Heart left ventricle (tissue), 16 donors: ENCODE measurements around the gene SPATC1L. TPM values are rescaled to one million over a fixed set of nuclear protein-coding genes. Genes with fewer than 3 reads are reported as not detected.
"Not testable (repeated sequence)": the region's sequence is repeated elsewhere in the genome, so short reads cannot be mapped to it uniquely, and the experiment has no call there.

ENCODE experiments used
- ATAC-seq, 4 donors: fragments of 200-7000 bp; cut with Tn5 transposase; one replicate each; pipeline ENCODE4 v1.9.1; 2020 to 2022; ENCODE audit warnings: moderate library complexity in 4 of 4, mild to moderate bottlenecking in 3 of 4, moderate number of reproducible peaks in 1 of 4
- DNase-seq, 5 donors: peaks; one replicate each; pipeline ENCODE4 v3.0.0-alpha.2; 2020
- H3K27ac ChIP-seq, 12 donors: fragments of 200-600 bp; sonication (generic) in 4 of 12; one replicate each; pipeline versions ENCODE4 v1.5.0 to v1.8.0; 2016 to 2022; ENCODE audit warnings: mild to moderate bottlenecking in 2 of 12
- H3K27me3 ChIP-seq, 9 donors: fragments of 200-600 bp; sonication (generic) in 2 of 9; one replicate each; pipeline versions ENCODE4 v1.5.1 to v1.8.0; 2016 to 2022; ENCODE audit warnings: mild to moderate bottlenecking in 3 of 9
- H3K36me3 ChIP-seq, 9 donors: fragments of 200-600 bp; sonication (generic) in 2 of 9; one replicate each; pipeline versions ENCODE4 v1.5.0 to v1.8.0; 2018 to 2022; ENCODE audit warnings: mild to moderate bottlenecking in 2 of 9
- H3K4me1 ChIP-seq, 12 donors: fragments of 200-600 bp; sonication (generic) in 4 of 12; one replicate each; pipeline versions ENCODE4 v1.5.0 to v1.8.0; 2016 to 2022; ENCODE audit warnings: mild to moderate bottlenecking in 3 of 12
- H3K4me3 ChIP-seq, 12 donors: fragments of 200-600 bp; sonication (generic) in 4 of 12; one replicate each; pipeline versions ENCODE4 v1.5.0 to v1.8.0; 2017 to 2022; ENCODE audit warnings: mild to moderate bottlenecking in 9 of 12, moderate library complexity in 4 of 12
- H3K9me3 ChIP-seq, 12 donors: fragments of 200-600 bp; sonication (generic) in 4 of 12; one replicate each; pipeline versions ENCODE4 v1.5.0 to v1.8.0; 2016 to 2022; ENCODE audit warnings: mild to moderate bottlenecking in 1 of 12
- POLR2A ChIP-seq, 2 donors: fragments of 450-650 bp; IDR thresholded peaks; one replicate each; pipeline ENCODE4 v1.6.1; 2017; ENCODE audit warnings: antibody characterized with exemption in 2 of 2, mild to moderate bottlenecking in 2 of 2, moderate library complexity in 2 of 2
- WGBS, 4 donors: extraction: QIAGEN DNeasy Blood & Tissue Kit in 2 of 4; methylation state at CpG; one replicate each; pipeline versions ENCODE4 v1.1.5 to v1.1.7; 2013 to 2018; 5-methylcytosine and 5-hydroxymethylcytosine counted together
- intact Hi-C, 10 donors: fragments of 100-400 bp; cut with DNase I; formaldehyde crosslinking; loops; one replicate each; pipeline versions ENCODE4 v1.11.1 to v1.14.2; 2022
- polyA plus RNA-seq, 2 donors: library from polyadenylated mRNA; stranded (reverse); fragments of 200-250 nt; gene quantifications; one replicate each; pipeline ENCODE4 v1.2.3, GENCODE V29; 2013
- total RNA-seq, 9 donors: library from RNA; depleted of rRNA in 2 of 9; stranded (reverse); fragments of >200 nt in 2 of 9; fragmentation: NEBNext Ultra II Directional in 3 of 9; extraction: Animal tissue kit (Norgen Biotek cat#: 25700) in 3 of 9; gene quantifications; one replicate each; pipeline versions ENCODE4 v1.1.0 to v1.2.4, GENCODE V29; 2016 to 2023
- TF ChIP-seq, protein P1 (sequence below), 12 donors: fragments of 200-600 bp; sonication (generic) in 4 of 12; IDR thresholded peaks; one replicate each; pipeline versions ENCODE4 v1.5.0 to v1.8.0; 2018 to 2022; ENCODE audit warnings: antibody characterized with exemption in 12 of 12, mild to moderate bottlenecking in 5 of 12
- donor health status: ischemic (EF 13 %, LVEDD 7.1; RV severe dilation, severe dysfunction).
- donor health status: healthy with polysubstance abuse.
- donor health status: DM: no; HTN: yes; CAD: no.
- donor health status: DM: no; HTN: no; CAD: no.
- donor health status: ischemic (EF 25% LVEDD 6.9; RV normal size, moderate dysfunction).
- donor health status: ischemic (EF 25% LVEDD 5.7; RV mildly dilated, moderate dysfunction).
- donor health status: healthy.
- donor health status: DM: yes; HTN: yes; CAD: no.
- donor health status: ischemic (EF 35%, LVEDD 5.7; RV mildly dilated, moderate dysfunction).
- donor health status: nonischemic (EF 11% LVEDD 7.7; RV severe dilation, severe dysfunction).
- donor health status: DM: yes; HTN: yes; CAD: no.
- donor health status: PGD.
- donor health status: ischemic (EF 29% LVEDD 5.4; RV normal size, mild dysfunction).
- donor health status: nonischemic (EF 23%, LVEDD 6.1; RV moderate dilation, normal function).

The SPATC1L gene
- total and polyA plus RNA-seq, 11 donors: 4.9 to 16.8 (median 10.6) TPM

DNA sequence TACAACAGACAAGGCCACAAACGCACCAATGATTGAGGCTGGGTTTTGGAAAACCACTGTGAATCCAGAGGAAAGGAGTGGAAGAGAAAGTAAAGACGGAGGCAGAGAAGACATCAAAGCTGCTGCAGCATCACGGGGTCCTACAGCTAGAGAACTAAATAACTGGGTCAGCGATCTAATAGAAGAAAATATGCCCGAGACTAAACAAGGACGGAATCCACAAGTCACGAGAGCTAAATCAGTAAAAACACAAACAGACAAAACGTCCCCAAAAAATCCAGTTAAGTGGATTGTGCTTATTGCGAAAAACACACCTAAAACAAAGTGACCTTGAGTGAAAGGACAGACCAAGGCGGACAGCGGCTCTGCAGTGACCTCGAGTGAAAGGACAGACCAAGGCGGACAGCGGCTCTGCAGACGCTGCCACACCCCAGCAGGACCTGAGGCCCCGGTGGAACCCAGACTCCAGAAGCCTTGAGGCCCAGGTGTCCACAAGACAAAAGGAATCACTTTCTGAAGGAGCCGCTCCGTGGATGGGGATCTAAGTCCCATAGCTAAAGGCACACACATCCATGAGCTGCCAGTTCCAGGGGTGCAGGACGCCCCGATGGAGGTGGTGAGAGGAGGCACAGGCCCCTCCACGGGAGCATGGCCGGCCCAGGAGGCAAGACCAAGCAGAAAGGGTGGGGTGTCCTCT is 34.9 kb downstream of the SPATC1L start:
- no peaks in the 10 kb centered on the region for H3K27me3 ChIP-seq
- no peak for ATAC-seq
- no peak overlapping the region for H3K27ac ChIP-seq
- no peak overlapping the region for H3K4me3 ChIP-seq
- WGBS, 4 donors: 85 to 89% (median 86%) methylated on average over 22 of the region's 22 CpGs
- peak in 4 of 5 donors; percentile 14 to 37 (median 18) for DNase-seq
- no peaks in the 10 kb centered on the region for H3K9me3 ChIP-seq
- H3K36me3 ChIP-seq: no peaks in the 10 kb centered on the region
- TF ChIP-seq, protein P1, sequence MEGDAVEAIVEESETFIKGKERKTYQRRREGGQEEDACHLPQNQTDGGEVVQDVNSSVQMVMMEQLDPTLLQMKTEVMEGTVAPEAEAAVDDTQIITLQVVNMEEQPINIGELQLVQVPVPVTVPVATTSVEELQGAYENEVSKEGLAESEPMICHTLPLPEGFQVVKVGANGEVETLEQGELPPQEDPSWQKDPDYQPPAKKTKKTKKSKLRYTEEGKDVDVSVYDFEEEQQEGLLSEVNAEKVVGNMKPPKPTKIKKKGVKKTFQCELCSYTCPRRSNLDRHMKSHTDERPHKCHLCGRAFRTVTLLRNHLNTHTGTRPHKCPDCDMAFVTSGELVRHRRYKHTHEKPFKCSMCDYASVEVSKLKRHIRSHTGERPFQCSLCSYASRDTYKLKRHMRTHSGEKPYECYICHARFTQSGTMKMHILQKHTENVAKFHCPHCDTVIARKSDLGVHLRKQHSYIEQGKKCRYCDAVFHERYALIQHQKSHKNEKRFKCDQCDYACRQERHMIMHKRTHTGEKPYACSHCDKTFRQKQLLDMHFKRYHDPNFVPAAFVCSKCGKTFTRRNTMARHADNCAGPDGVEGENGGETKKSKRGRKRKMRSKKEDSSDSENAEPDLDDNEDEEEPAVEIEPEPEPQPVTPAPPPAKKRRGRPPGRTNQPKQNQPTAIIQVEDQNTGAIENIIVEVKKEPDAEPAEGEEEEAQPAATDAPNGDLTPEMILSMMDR (IDR thresholded peaks at IDR 0.05): no peak
- TF ChIP-seq POLR2A (IDR thresholded peaks at IDR 0.05): no peak
- intact Hi-C loops: loop anchor here in 3 of 10 donors (10.0 kb wide), 2 partner anchors 75 to 105 kb away; partner anchors contain the start of gene LSS (in 2 of the 3)
- H3K4me1 ChIP-seq: peaks cover 3 to 15% (median 10%) of the 10 kb centered on the region in 12 donors

DNA sequence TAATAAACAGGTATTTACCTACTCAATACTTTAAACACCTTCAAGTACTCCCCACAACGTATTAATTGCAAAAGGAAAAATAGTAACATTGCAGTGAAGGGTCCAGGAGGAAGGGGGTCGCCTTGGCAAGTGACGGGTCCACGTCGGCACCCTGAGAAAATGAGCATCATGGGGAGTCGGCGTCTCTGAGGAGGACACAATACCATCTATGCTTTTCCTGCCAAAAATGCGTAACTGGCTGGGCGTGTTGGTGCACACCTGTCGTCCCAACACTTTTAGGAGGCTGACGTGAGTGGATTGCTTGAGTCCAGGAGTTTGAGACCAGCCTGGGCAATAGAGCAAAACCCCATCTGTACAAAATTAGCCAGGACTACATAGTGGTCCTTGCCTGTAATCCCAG is 36.2 kb downstream of the SPATC1L start:
- Histone ChIP-seq H3K9me3 (no peaks in the 10 kb centered on the region), H3K36me3 (no peaks in the 10 kb centered on the region), H3K4me1 (peaks cover 0 to 15% (median 9%) of the 10 kb centered on the region in 12 donors), H3K4me3 (no peak overlapping the region), H3K27me3 (no peaks in the 10 kb centered on the region), H3K27ac (no peak overlapping the region)
- intact Hi-C loops: loop anchor here in 3 of 10 donors (10.0 kb wide), 2 partner anchors 77 to 107 kb away; partner anchors contain the start of gene LSS (in 2 of the 3)
- 89 to 94% (median 92%) methylated on average over 11 of the region's 11 CpGs for WGBS, 4 donors
- TF ChIP-seq POLR2A (IDR thresholded peaks at IDR 0.05): no peak
- TF ChIP-seq, protein P1 (IDR thresholded peaks at IDR 0.05): no peak
- no peak for ATAC-seq
- DNase-seq: peak in 2 of 5 donors; percentile 1 to 20

DNA sequence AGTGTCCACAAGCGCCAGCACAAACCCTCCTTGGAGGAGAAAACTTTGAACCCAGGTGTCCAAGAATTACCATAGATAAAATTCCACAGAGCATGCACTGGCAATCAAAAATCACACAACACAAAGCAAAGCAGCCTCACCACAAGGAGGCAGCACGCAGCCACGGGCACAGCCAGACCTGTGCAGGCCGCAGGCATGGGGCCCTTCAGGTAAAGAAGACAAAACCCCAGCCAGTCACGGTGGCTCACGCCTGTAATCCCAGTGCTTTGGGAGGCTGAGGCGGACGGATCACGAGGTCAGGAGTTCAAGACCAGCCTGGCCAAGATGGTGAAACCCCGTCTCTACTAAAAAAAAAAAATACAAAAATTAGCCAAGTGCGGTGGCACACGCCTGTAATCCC is 36.8 kb downstream of the SPATC1L start:
- not testable (repeated sequence) for H3K4me3 ChIP-seq, H3K27me3 ChIP-seq, H3K9me3 ChIP-seq, H3K4me1 ChIP-seq, H3K36me3 ChIP-seq, H3K27ac ChIP-seq
- TF ChIP-seq, protein P1 (IDR thresholded peaks at IDR 0.05): peak in 10 of 12 donors; percentile 28 to 56 (median 42)
- ATAC-seq (peak in 3 of 4 donors; percentile 37 to 39 (median 38)), DNase-seq (peak in 3 of 5 donors; percentile 38 to 70 (median 41))
- intact Hi-C loops: loop anchor here in 3 of 10 donors (10.0 kb wide), 2 partner anchors 77 to 107 kb away; partner anchors contain the start of gene LSS (in 2 of the 3)
- WGBS, 4 donors: 77 to 85% (median 79%) methylated on average over 12 of the region's 12 CpGs

DNA sequence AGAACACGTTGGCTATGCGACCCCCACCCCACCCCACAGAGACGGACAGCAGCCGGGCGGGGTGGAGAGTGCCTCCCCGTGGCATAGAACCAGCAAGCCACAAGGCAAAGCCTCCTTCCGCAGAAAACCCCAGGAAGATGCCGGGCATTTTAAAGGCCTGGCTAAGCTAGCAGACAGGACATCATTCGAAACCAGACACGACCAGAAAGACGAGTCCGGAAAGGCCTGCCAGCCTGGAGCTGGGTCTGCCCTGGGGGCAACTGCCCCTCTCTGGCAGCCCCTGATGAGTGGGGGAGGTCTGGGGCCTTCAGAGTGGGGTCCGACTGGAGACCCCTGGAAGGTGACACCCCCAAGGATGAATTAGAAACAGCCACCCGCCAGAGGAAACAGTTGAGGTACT is 37.4 kb downstream of the SPATC1L start:
- Histone ChIP-seq H3K27me3 (no peaks in the 10 kb centered on the region), H3K4me3 (no peak overlapping the region), H3K27ac (no peak overlapping the region), H3K9me3 (no peaks in the 10 kb centered on the region), H3K4me1 (peaks cover 0 to 9% (median 6%) of the 10 kb centered on the region in 12 donors), H3K36me3 (no peaks in the 10 kb centered on the region)
- ATAC-seq (no peak), DNase-seq (peak in 2 of 5 donors; percentile 6 to 39)
- TF ChIP-seq, protein P1 (IDR thresholded peaks at IDR 0.05): no peak
- TF ChIP-seq POLR2A (IDR thresholded peaks at IDR 0.05): no peak
- intact Hi-C loops: loop anchor here in 3 of 10 donors (10.0 kb wide), 2 partner anchors 78 to 108 kb away; partner anchors contain the start of gene LSS (in 2 of the 3)
- WGBS, 4 donors: 81 to 86% (median 84%) methylated on average over 14 of the region's 14 CpGs
